Measurements from ENCODE around the gene SLC2A13.

GRCh38 chr12:39966256-39966655 lies 139.6 kb downstream of the SLC2A13 start:
- TF ChIP-seq CTCF (IDR thresholded peaks at IDR 0.05; ENCODE audit: low read depth, low read length) (no peak), MAX (IDR thresholded peaks at IDR 0.05; ENCODE audit: low read depth, low read length) (no peak), POLR2A (IDR thresholded peaks at IDR 0.05; ENCODE audit: extremely low read depth, insufficient read length) (no peak)

All from NB4 (cell line).